ENCODE results near the gene NABP1.

The NABP1 gene

DNA sequence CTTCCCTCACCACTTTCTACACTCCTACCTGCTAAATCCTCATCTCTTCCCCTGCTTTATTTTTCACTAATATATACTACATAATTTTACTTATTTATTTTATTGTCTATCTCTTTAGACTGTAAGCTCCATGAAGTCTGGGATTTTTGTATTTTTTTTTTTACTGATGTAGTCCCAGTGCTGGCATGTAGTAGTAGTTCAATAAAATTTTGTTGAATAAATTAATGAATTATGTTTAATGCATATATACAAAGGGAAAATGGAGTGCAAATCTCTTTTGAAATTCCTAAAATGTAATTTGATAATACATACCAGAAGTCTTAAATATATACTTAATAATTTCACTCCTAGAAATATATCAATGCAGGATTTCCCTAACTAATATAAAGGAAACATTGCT, 7.1 kb upstream of the NABP1 start:
- Histone ChIP-seq H3K4ac (ENCODE audit: low read depth, low read length) (no peak overlapping the region), H2AK5ac (ENCODE audit: low read length) (no peak overlapping the region), H3K9ac (ENCODE audit: low read length) (no peak overlapping the region), H3K79me1 (ENCODE audit: low read length) (no peaks in the 10 kb centered on the region), H4K5ac (ENCODE audit: low read length) (no peak overlapping the region), H3K27ac (ENCODE audit: low read depth, low read length) (no peak overlapping the region), H2BK120ac (ENCODE audit: low read depth, low read length) (no peak overlapping the region), H3K27me3 (ENCODE audit: insufficient read depth, low read length, poor library complexity) (no peaks in the 10 kb centered on the region), H3K4me1 (ENCODE audit: control insufficient read depth, low read depth, low read length) (peaks cover 4% of the 10 kb centered on the region), H2BK5ac (ENCODE audit: low read length) (no peak overlapping the region), H3K36me3 (ENCODE audit: control insufficient read depth, insufficient read depth, low read length) (no peaks in the 10 kb centered on the region), H3K23ac (ENCODE audit: low read length) (no peak overlapping the region), H3K4me2 (ENCODE audit: low read length) (no peak overlapping the region), H3K56ac (ENCODE audit: low read length) (no peak overlapping the region), H2BK15ac (replicated peaks; ENCODE audit: low read depth) (no peak overlapping the region), H3K18ac (ENCODE audit: low read length) (no peak overlapping the region), H3K79me2 (ENCODE audit: control insufficient read depth, insufficient read depth, low read length) (no peaks in the 10 kb centered on the region), H3K4me3 (ENCODE audit: low read length) (no peak overlapping the region), H4K8ac (ENCODE audit: low read depth, low read length) (no peak overlapping the region)
- no peak for DNase-seq

DNA sequence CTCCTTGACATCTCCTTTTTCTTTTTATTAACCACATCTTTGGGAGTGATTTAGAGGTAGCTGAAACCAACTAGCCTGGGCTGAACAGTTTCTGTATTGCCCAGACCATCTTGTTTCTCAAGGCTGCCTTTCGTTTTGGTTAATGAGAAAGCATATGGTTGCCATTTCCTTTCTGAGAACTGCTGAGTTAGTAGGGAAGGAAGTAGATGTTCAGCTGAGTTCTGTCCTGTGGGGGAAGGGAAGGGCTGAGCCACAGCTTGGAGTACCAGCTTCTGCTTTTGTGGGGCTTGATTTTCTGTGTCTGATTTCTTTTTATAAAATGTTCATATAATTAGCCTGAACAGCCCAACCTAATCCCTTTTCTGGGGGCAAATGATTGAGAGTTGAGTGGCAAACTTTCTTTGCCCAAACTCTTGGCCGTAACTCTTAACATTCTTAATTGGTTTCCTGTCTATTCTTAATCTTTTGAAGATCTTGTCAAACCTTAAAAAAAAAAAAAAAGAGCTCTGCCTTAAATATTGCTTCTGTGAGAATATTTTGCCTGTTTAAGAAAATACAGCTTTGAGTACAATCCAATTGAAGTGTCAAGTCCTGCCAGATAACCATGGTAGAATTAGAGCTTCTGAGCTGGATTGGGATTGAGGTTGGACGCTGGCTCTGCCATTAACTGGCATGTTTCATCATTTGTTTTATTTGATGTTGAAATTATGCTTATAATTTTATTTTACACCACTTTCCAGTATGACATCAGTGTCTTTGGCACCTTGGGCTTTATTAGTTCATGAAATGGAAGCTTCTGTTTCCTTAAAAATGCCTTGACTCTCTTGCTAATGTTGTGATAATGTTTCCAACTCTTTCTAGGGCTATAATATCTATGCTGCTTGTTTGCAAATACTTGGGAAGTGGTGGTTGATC, 1.9 kb upstream of the NABP1 start:
- Histone ChIP-seq H4K8ac (ENCODE audit: low read depth, low read length) (no peak overlapping the region), H3K4me2 (ENCODE audit: low read length) (no peak overlapping the region), H2BK15ac (replicated peaks; ENCODE audit: low read depth) (no peak overlapping the region), H2AK5ac (ENCODE audit: low read length) (no peak overlapping the region), H3K4ac (ENCODE audit: low read depth, low read length) (no peak overlapping the region), H3K27me3 (ENCODE audit: insufficient read depth, low read length, poor library complexity) (no peaks in the 10 kb centered on the region), H3K56ac (ENCODE audit: low read length) (no peak overlapping the region), H3K79me2 (ENCODE audit: control insufficient read depth, insufficient read depth, low read length) (no peaks in the 10 kb centered on the region), H3K4me3 (ENCODE audit: low read length) (no peak overlapping the region), H3K18ac (ENCODE audit: low read length) (no peak overlapping the region), H3K79me1 (ENCODE audit: low read length) (no peaks in the 10 kb centered on the region), H3K27ac (ENCODE audit: low read depth, low read length) (no peak overlapping the region), H3K23ac (ENCODE audit: low read length) (no peak overlapping the region), H2BK120ac (ENCODE audit: low read depth, low read length) (no peak overlapping the region), H3K9ac (ENCODE audit: low read length) (no peak overlapping the region), H3K4me1 (ENCODE audit: control insufficient read depth, low read depth, low read length) (no peaks in the 10 kb centered on the region), H3K36me3 (ENCODE audit: control insufficient read depth, insufficient read depth, low read length) (no peaks in the 10 kb centered on the region), H2BK5ac (ENCODE audit: low read length) (no peak overlapping the region), H4K5ac (ENCODE audit: low read length) (no peak overlapping the region)
- peak; percentile 44 for DNase-seq
- WGBS (ENCODE audit: extremely low coverage, insufficient coverage, low lambda C conversion rate) = no CpG with 5 or more reads among the region's 3 CpGs

DNA sequence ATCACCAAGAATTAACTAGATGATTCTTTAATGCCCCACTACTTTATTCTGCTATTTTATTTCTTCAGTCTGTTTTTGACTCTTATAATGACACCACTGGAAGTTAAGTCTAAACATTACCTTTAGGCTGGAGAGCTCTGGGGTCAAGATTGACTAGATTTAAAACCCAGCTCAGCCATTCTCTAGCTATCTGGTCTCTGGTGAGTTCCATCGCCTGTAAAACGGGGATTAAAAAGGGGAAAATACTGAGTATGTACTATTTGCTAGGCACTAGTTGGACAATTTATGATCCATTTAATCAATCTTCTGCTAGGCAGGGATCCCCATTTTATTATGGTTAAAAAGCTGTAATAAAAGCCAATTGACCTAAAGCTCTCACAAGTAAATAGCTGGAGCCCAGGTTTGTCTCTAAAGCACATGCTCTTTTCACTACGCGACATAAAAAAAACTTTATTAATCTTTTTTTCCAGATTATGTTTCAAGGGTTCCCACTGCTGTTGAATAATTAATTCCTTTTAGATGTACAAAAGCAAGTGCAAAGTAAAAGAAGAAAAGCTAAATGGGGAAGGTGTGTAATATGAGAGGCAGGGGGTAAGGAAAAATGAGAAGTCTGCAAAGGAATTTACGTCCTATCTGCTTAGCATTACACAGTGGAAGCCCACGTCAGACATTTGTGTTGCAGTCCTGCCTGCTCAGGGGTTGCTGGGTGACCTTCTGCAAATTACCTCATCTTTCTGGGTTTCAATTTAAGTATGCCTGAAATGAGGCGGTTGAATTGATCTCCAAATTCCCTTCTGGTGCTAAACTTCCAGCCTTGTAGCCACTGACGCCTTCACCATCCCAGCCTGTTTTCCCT, 918 bp upstream of the NABP1 start:
- Histone ChIP-seq H2BK5ac (ENCODE audit: low read length) (no peak overlapping the region), H2AK5ac (ENCODE audit: low read length) (no peak overlapping the region), H3K4me2 (ENCODE audit: low read length) (peak overlapping the region; percentile 34), H3K27me3 (ENCODE audit: insufficient read depth, low read length, poor library complexity) (no peaks in the 10 kb centered on the region), H3K4ac (ENCODE audit: low read depth, low read length) (no peak overlapping the region), H3K79me2 (ENCODE audit: control insufficient read depth, insufficient read depth, low read length) (no peaks in the 10 kb centered on the region), H2BK15ac (replicated peaks; ENCODE audit: low read depth) (peak overlapping the region; percentile 4), H3K36me3 (ENCODE audit: control insufficient read depth, insufficient read depth, low read length) (no peaks in the 10 kb centered on the region), H3K4me3 (ENCODE audit: low read length) (peak overlapping the region; percentile 69), H3K56ac (ENCODE audit: low read length) (peak overlapping the region; percentile 45), H3K4me1 (ENCODE audit: control insufficient read depth, low read depth, low read length) (no peaks in the 10 kb centered on the region), H4K8ac (ENCODE audit: low read depth, low read length) (no peak overlapping the region), H3K18ac (ENCODE audit: low read length) (no peak overlapping the region), H3K79me1 (ENCODE audit: low read length) (no peaks in the 10 kb centered on the region), H3K23ac (ENCODE audit: low read length) (no peak overlapping the region), H2BK120ac (ENCODE audit: low read depth, low read length) (no peak overlapping the region), H3K27ac (ENCODE audit: low read depth, low read length) (no peak overlapping the region), H3K9ac (ENCODE audit: low read length) (peak overlapping the region; percentile 72), H4K5ac (ENCODE audit: low read length) (no peak overlapping the region)
- peak; percentile 78 for DNase-seq
- WGBS (ENCODE audit: extremely low coverage, insufficient coverage, low lambda C conversion rate) = no CpG with 5 or more reads among the region's 8 CpGs

DNA sequence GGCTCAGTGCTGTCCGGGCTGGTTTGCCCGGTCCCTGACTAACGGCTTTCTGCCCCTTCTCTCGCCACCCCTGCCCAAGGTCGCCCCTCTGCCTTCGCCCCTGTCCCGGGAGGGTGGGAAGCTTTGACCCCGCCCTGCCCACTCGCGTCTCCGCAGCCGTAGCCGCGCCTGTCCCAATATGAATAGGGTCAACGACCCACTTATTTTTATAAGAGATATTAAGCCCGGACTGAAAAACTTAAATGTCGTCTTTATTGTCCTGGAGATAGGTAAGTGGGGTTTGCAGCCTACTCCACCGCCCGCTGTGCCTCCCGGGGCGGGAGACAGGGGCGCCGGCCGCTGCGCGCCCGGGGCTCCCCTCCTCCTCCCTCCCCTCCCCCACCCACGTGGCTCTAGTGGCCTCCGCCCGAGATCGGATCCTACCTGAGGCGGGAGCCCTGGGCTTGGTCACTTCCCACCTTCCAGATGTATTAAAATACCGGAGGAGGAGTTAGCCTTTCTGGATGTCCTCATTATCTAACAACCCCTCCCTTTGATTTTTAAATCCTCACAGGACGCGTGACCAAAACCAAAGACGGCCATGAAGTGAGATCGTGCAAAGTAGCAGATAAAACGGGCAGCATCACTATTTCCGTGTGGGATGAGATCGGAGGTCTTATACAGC, 633 bp downstream of the NABP1 start:
- Histone ChIP-seq H2AK5ac (ENCODE audit: low read length) (no peak overlapping the region), H3K79me1 (ENCODE audit: low read length) (no peaks in the 10 kb centered on the region)

DNA sequence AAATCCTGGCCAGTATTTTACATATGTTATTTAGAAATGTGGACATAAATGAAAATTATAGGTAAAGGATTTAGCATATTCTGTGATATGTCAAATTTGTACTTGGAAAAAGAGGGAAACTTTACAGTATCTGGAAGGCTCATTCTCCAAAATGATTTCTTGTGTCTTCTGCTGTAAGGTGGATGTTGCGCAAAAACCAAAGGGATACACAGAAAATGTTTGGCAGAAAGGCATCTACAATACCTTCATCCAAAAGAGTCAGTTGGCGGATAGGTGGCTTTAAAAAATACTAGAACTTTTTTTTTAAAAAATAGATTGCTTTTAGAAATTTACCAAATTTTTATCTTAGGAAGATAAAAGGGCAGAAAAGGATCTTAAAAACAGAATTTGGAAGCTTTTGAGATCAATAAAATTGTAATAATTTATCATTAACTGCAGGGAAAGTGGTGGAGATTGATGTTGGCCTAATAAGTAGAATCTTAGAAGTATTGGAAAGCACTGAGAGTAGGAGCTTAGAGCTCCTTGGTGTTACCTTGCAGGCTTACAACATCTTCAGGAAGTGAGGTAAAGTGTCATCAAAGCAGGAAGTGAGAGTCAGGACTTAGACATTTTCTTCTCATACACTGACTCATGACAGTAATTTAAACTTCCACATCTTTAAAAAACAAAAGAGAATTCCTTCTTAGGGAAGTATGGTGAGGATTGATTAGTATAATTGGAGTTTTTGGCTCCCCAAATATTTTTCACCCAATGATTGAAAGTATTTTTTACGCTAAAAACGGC, 2.1 kb downstream of the NABP1 start:
- H3K4ac ChIP-seq (ENCODE audit: low read depth, low read length) = no peak overlapping the region
- H3K4me2 ChIP-seq (ENCODE audit: low read length) = no peak overlapping the region
- H3K36me3 ChIP-seq (ENCODE audit: control insufficient read depth, insufficient read depth, low read length) = no peaks in the 10 kb centered on the region
- H4K8ac ChIP-seq (ENCODE audit: low read depth, low read length) = no peak overlapping the region
- no peak overlapping the region for H4K5ac ChIP-seq (ENCODE audit: low read length)
- no peak overlapping the region for H3K9ac ChIP-seq (ENCODE audit: low read length)
- H2AK5ac ChIP-seq (ENCODE audit: low read length) = no peak overlapping the region
- WGBS (ENCODE audit: extremely low coverage, insufficient coverage, low lambda C conversion rate) = no CpG with 5 or more reads among the region's 4 CpGs
- peak; percentile 73 for DNase-seq
- no peak overlapping the region for H2BK15ac ChIP-seq (replicated peaks; ENCODE audit: low read depth)
- H2BK5ac ChIP-seq (ENCODE audit: low read length) = no peak overlapping the region
- H2BK120ac ChIP-seq (ENCODE audit: low read depth, low read length) = no peak overlapping the region
- H3K27ac ChIP-seq (ENCODE audit: low read depth, low read length) = no peak overlapping the region
- H3K27me3 ChIP-seq (ENCODE audit: insufficient read depth, low read length, poor library complexity) = no peaks in the 10 kb centered on the region
- no peak overlapping the region for H3K4me3 ChIP-seq (ENCODE audit: low read length)
- H3K18ac ChIP-seq (ENCODE audit: low read length) = no peak overlapping the region
- H3K56ac ChIP-seq (ENCODE audit: low read length) = no peak overlapping the region
- H3K4me1 ChIP-seq (ENCODE audit: control insufficient read depth, low read depth, low read length) = no peaks in the 10 kb centered on the region
- no peaks in the 10 kb centered on the region for H3K79me1 ChIP-seq (ENCODE audit: low read length)
- H3K23ac ChIP-seq (ENCODE audit: low read length) = no peak overlapping the region
- H3K79me2 ChIP-seq (ENCODE audit: control insufficient read depth, insufficient read depth, low read length) = no peaks in the 10 kb centered on the region

More for the DNA sequence above, 633 bp downstream of the NABP1 start:
- no peaks in the 10 kb centered on the region for H3K79me2 ChIP-seq (ENCODE audit: control insufficient read depth, insufficient read depth, low read length)
- peak; percentile 73 for DNase-seq
- H3K23ac ChIP-seq (ENCODE audit: low read length) = no peak overlapping the region
- no peak overlapping the region for H2BK120ac ChIP-seq (ENCODE audit: low read depth, low read length)
- H3K4ac ChIP-seq (ENCODE audit: low read depth, low read length) = peak overlapping the region; percentile 92
- H3K4me1 ChIP-seq (ENCODE audit: control insufficient read depth, low read depth, low read length) = no peaks in the 10 kb centered on the region
- H3K27me3 ChIP-seq (ENCODE audit: insufficient read depth, low read length, poor library complexity) = no peaks in the 10 kb centered on the region
- H3K4me3 ChIP-seq (ENCODE audit: low read length) = peak overlapping the region; percentile 53
- H3K27ac ChIP-seq (ENCODE audit: low read depth, low read length) = no peak overlapping the region
- peak overlapping the region; percentile 65 for H3K9ac ChIP-seq (ENCODE audit: low read length)
- H3K36me3 ChIP-seq (ENCODE audit: control insufficient read depth, insufficient read depth, low read length) = no peaks in the 10 kb centered on the region
- no peak overlapping the region for H2BK5ac ChIP-seq (ENCODE audit: low read length)
- peak overlapping the region; percentile 49 for H3K56ac ChIP-seq (ENCODE audit: low read length)
- H3K18ac ChIP-seq (ENCODE audit: low read length) = peak overlapping the region; percentile 94
- H4K8ac ChIP-seq (ENCODE audit: low read depth, low read length) = peak overlapping the region; percentile 39
- H2BK15ac ChIP-seq (replicated peaks; ENCODE audit: low read depth) = no peak overlapping the region
- no peak overlapping the region for H4K5ac ChIP-seq (ENCODE audit: low read length)
- H3K4me2 ChIP-seq (ENCODE audit: low read length) = peak overlapping the region; percentile 70
- WGBS (ENCODE audit: extremely low coverage, insufficient coverage, low lambda C conversion rate) = no CpG with 5 or more reads among the region's 40 CpGs
